Stimulated activated naive B cell treated with anti-CD40 and anti-IgM and Interleukin-4, amounts not matched to agents 10 μg/mL and 1 μg/mL and 100 μg/mL, for 72 hours (primary cell): ENCODE measurements around the gene PPP4R4.

Experiments
- ATAC-seq, 2 donors: fragments of 150-1000 bp; cut with Tn5 transposase; replicated peaks; 2 replicates each; pipeline ENCODE4 v1.10.0; 2021; ENCODE audit warnings: moderate library complexity in 1 of 2
- DNase-seq: peaks from one replicate; pipeline ENCODE4 v3.0.0; 2021
- H3K27ac Mint-ChIP-seq: one replicate; pipeline ENCODE4 v1.8.0; 2022; ENCODE audit warnings: mild to moderate bottlenecking, mixed read lengths
- H3K27me3 Mint-ChIP-seq, 2 donors: one replicate each; pipeline ENCODE4 v1.8.0; 2022; ENCODE audit warnings: mixed read lengths in 2 of 2
- H3K36me3 Mint-ChIP-seq, 2 donors: one replicate each; pipeline ENCODE4 v1.8.0; 2022; ENCODE audit warnings: mixed read lengths in 2 of 2, mild to moderate bottlenecking in 1 of 2
- H3K4me1 Mint-ChIP-seq, 2 donors: one replicate each; pipeline ENCODE4 v1.8.0; 2022; ENCODE audit warnings: mixed read lengths in 2 of 2, mild to moderate bottlenecking in 1 of 2
- H3K4me3 Mint-ChIP-seq, 2 donors: one replicate each; pipeline ENCODE4 v1.8.0; 2022; ENCODE audit warnings: mild to moderate bottlenecking in 2 of 2, mixed read lengths in 2 of 2, moderate library complexity in 1 of 2
- H3K9me3 Mint-ChIP-seq, 2 donors: one replicate each; pipeline ENCODE4 v1.8.0; 2022; ENCODE audit warnings: mixed read lengths in 2 of 2, mild to moderate bottlenecking in 1 of 2

PPP4R4 gene

GRCh38 chr14:94173885-94174603 lies at the start of gene PPP4R4:
Gene PPP4R4 (plus strand): TSS chr14:94174322. CDS start chr14:94174466, 144 bp downstream.
- ATAC-seq (peak; percentile 86 to 87), DNase-seq (peak; percentile 55)
- Mint-ChIP-seq H3K9me3 (no peaks in the 10 kb centered on the region), H3K27me3 (peaks cover 49 to 50% of the 10 kb centered on the region in 2 donors), H3K36me3 (no peaks in the 10 kb centered on the region), H3K4me3 (peak within 1 kb of the TSS; percentile 80 to 81), H3K27ac (peak within 1 kb of the TSS; percentile 82), H3K4me1 (peaks cover 9 to 19% of the 10 kb centered on the region in 2 donors)

GRCh38 chr14:94124582-94125377 lies 49.3 kb upstream of the PPP4R4 start:
- DNase-seq (no peak), ATAC-seq (peak in 1 of 2 donors; percentile 11)
- Mint-ChIP-seq H3K4me1 (peaks cover 6 to 20% of the 10 kb centered on the region in 2 donors), H3K27me3 (peaks cover 9 to 23% of the 10 kb centered on the region in 2 donors), H3K4me3 (no peak overlapping the region), H3K27ac (no peak overlapping the region), H3K9me3 (peaks cover 10 to 14% of the 10 kb centered on the region in 2 donors), H3K36me3 (peaks cover 21 to 25% of the 10 kb centered on the region in 2 donors)

- Mint-ChIP-seq H3K4me1 (peaks cover 12 to 27% of the 10 kb centered on the region in 2 donors), H3K36me3 (peaks cover 17 to 20% of the 10 kb centered on the region in 2 donors), H3K9me3 (peaks cover 5% of the 10 kb centered on the region in 2 donors), H3K27me3 (peaks cover 6 to 18% of the 10 kb centered on the region in 2 donors), H3K4me3 (no peak overlapping the region), H3K27ac (peak overlapping the region; percentile 14)
- DNase-seq, result no peak
- ATAC-seq, result no peak
These were observed 48.3 kb upstream of the PPP4R4 start for GRCh38 chr14:94125659-94126418.

DNA sequence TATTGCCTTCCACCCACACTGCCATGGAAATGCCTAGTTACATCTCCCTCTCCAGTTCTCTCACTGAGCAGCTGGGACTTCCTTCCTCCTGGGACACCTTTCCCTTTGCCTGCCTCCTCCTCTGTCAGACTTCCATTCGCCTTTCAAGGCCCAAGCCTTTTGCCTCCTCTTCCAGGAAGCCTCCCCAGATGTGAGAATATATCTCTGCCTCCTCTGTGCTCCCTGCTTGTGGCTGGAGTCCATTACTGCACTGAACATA lies 47.8 kb upstream of the PPP4R4 start:
- peaks cover 3% of the 10 kb centered on the region in 2 donors for H3K9me3 Mint-ChIP-seq
- no peak overlapping the region for H3K27ac Mint-ChIP-seq
- peaks cover 16 to 18% of the 10 kb centered on the region in 2 donors for H3K36me3 Mint-ChIP-seq
- DNase-seq (no peak), ATAC-seq (no peak)
- H3K27me3 Mint-ChIP-seq, result peaks cover under 1 to 14% of the 10 kb centered on the region in 2 donors
- peaks cover 12 to 27% of the 10 kb centered on the region in 2 donors for H3K4me1 Mint-ChIP-seq
- H3K4me3 Mint-ChIP-seq, result no peak overlapping the region

DNA sequence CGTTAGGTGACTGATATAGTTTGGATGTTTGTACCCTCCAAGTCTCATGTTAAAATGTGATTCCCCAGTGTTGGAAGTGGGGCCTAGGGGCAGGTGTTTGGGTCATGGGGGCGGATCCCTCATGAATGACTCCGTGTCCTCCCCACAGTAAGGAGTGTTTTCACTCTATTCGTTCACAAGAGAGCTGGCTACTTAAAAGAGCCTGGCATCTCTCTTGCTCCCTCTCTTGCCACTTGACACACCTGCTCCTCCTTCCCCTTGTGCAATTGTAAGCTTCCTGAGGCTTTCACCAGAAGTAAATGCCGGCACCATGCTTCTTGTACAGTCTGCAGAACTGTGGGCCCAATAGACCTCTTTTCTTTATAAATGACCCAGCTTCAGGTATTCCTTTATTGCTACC lies 47.3 kb upstream of the PPP4R4 start:
- Mint-ChIP-seq H3K4me1 (peaks cover 12 to 27% of the 10 kb centered on the region in 2 donors), H3K9me3 (peaks cover 3% of the 10 kb centered on the region in 2 donors), H3K4me3 (no peak overlapping the region), H3K36me3 (peaks cover 16 to 18% of the 10 kb centered on the region in 2 donors), H3K27me3 (peaks cover 0 to 9% of the 10 kb centered on the region in 2 donors), H3K27ac (no peak overlapping the region)
- ATAC-seq (no peak), DNase-seq (no peak)

GRCh38 chr14:94127330-94127729 lies 46.8 kb upstream of the PPP4R4 start:
- DNase-seq (no peak), ATAC-seq (no peak)
- Mint-ChIP-seq H3K4me1 (peaks cover 12 to 27% of the 10 kb centered on the region in 2 donors), H3K36me3 (peaks cover 14 to 17% of the 10 kb centered on the region in 2 donors), H3K27me3 (peaks cover 0 to 4% of the 10 kb centered on the region in 2 donors), H3K9me3 (peaks cover 3% of the 10 kb centered on the region in 2 donors), H3K4me3 (no peak overlapping the region), H3K27ac (no peak overlapping the region)

GRCh38 chr14:94128216-94128839 lies 45.8 kb upstream of the PPP4R4 start:
- DNase-seq (no peak), ATAC-seq (no peak)
- peaks cover 11% of the 10 kb centered on the region in 2 donors for H3K36me3 Mint-ChIP-seq
- H3K4me3 Mint-ChIP-seq, result peak overlapping the region; percentile 89 to 96
- H3K4me1 Mint-ChIP-seq, result peaks cover 12 to 27% of the 10 kb centered on the region in 2 donors
- H3K27me3 Mint-ChIP-seq, result no peaks in the 10 kb centered on the region
- peak overlapping the region; percentile 75 for H3K27ac Mint-ChIP-seq
- no peaks in the 10 kb centered on the region for H3K9me3 Mint-ChIP-seq

GRCh38 chr14:94129111-94129757 lies 44.9 kb upstream of the PPP4R4 start, which contains the start of gene IFI27L2:
Gene IFI27L2 (minus strand): TSS chr14:94129604. CDS start chr14:94129564, 40 bp downstream.
- Mint-ChIP-seq H3K27me3 (no peaks in the 10 kb centered on the region), H3K4me1 (peaks cover 12 to 27% of the 10 kb centered on the region in 2 donors), H3K27ac (peak within 1 kb of the TSS; percentile 75), H3K4me3 (peak within 1 kb of the TSS; percentile 89 to 96), H3K36me3 (peaks cover 10 to 11% of the 10 kb centered on the region in 2 donors), H3K9me3 (no peaks in the 10 kb centered on the region)
- ATAC-seq (peak; percentile 97), DNase-seq (peak; percentile 58)

- DNase-seq (no peak), ATAC-seq (peak in 1 of 2 donors; percentile 28)
- Mint-ChIP-seq H3K36me3 (peaks cover 11% of the 10 kb centered on the region in 2 donors), H3K9me3 (peaks cover 0 to under 1% of the 10 kb centered on the region in 2 donors), H3K27me3 (peaks cover 0 to under 1% of the 10 kb centered on the region in 2 donors), H3K27ac (peak overlapping the region; percentile 60), H3K4me3 (peak overlapping the region; percentile 89 to 96), H3K4me1 (peaks cover 12 to 26% of the 10 kb centered on the region in 2 donors)
These were observed 44.2 kb upstream of the PPP4R4 start for GRCh38 chr14:94129758-94130414.

GRCh38 chr14:94132285-94132887 lies 41.7 kb upstream of the PPP4R4 start:
- no peak overlapping the region for H3K4me3 Mint-ChIP-seq
- DNase-seq, result peak; percentile 41
- H3K27ac Mint-ChIP-seq, result no peak overlapping the region
- H3K36me3 Mint-ChIP-seq, result peaks cover 0 to 7% of the 10 kb centered on the region in 2 donors
- ATAC-seq, result peak; percentile 32 to 49
- peaks cover 3 to 4% of the 10 kb centered on the region in 2 donors for H3K9me3 Mint-ChIP-seq
- peaks cover 7 to 14% of the 10 kb centered on the region in 2 donors for H3K27me3 Mint-ChIP-seq
- peaks cover 12 to 25% of the 10 kb centered on the region in 2 donors for H3K4me1 Mint-ChIP-seq

DNA sequence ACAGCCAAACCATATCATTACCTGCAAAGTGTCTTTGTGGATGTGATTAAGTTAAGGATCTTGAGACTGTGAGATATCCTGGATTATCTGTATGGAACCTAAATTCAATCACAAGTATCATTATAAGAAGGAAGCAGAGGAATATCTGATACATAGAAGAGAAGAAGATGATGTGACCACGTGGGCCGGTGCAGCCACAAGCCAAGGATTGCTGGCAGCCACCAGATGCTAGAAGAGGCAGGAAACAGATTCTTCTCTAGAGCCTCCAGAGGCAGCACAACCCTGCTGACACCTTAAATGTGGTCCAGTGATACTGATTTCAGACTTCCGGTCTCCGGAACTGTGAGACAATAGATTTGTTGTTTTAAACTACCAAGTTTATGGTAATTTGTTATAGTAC lies 38.6 kb upstream of the PPP4R4 start:
- peaks cover 11 to 20% of the 10 kb centered on the region in 2 donors for H3K27me3 Mint-ChIP-seq

GRCh38 chr14:94136575-94137331 lies 37.4 kb upstream of the PPP4R4 start:
- Mint-ChIP-seq H3K27me3 (peaks cover 11 to 20% of the 10 kb centered on the region in 2 donors), H3K9me3 (peaks cover 3 to 4% of the 10 kb centered on the region in 2 donors), H3K36me3 (peaks cover 0 to 7% of the 10 kb centered on the region in 2 donors), H3K27ac (no peak overlapping the region), H3K4me3 (no peak overlapping the region), H3K4me1 (peaks cover 0 to 4% of the 10 kb centered on the region in 2 donors)
- ATAC-seq (peak; percentile 91 to 94), DNase-seq (peak; percentile 66)

More for the DNA sequence above, 38.6 kb upstream of the PPP4R4 start:
- no peak for DNase-seq
- no peak for ATAC-seq
- peaks cover 0 to 7% of the 10 kb centered on the region in 2 donors for H3K36me3 Mint-ChIP-seq
- peaks cover 3 to 4% of the 10 kb centered on the region in 2 donors for H3K9me3 Mint-ChIP-seq
- H3K4me3 Mint-ChIP-seq, result no peak overlapping the region
- H3K4me1 Mint-ChIP-seq, result peaks cover 0 to 4% of the 10 kb centered on the region in 2 donors
- H3K27ac Mint-ChIP-seq, result no peak overlapping the region
